ENCODE results near the gene TCTA. TPM values are rescaled to one million over a fixed set of nuclear protein-coding genes. Genes with fewer than 3 reads are reported as not detected.

Gene TCTA
- total RNA-seq, 2 experiments from 2014 or later = 10.4 to 12.4 TPM

GRCh38 chr3:49410066-49410845, 2.0 kb upstream of the TCTA start:
- ChIA-PET CTCF (interaction anchor here (1.4 to 5.0 kb wide), 2 partner anchors 51 to 71 kb away, joined by 3 to 31 read pairs; partner anchors contain the start of gene USP4), POLR2A (interaction anchor here (0.6 to 3.9 kb wide), 9 partner anchors 19 to 607 kb away, joined by 3 to 37 read pairs (median 4); partner anchors contain the start of genes GPX1, NICN1 and USP4)
- H3K4me3 Mint-ChIP-seq = peak overlapping the region; percentile 89
- H3K36me3 Mint-ChIP-seq (ENCODE audit: low read depth) = peaks cover 52% of the 10 kb centered on the region
- intact Hi-C loops (cut with micrococcal nuclease) = no loop called here
- H3K27me3 Mint-ChIP-seq = no peaks in the 10 kb centered on the region
- no peaks in the 10 kb centered on the region for H3K9me3 Mint-ChIP-seq
- no peak for TF ChIP-seq CTCF (IDR thresholded peaks at IDR 0.05)
- H3K4me1 Mint-ChIP-seq (ENCODE audit: low read depth) = peaks cover 62% of the 10 kb centered on the region
- DNase-seq (no peak), ATAC-seq (no peak)
- peak overlapping the region; percentile 94 for H3K27ac Mint-ChIP-seq

DNA sequence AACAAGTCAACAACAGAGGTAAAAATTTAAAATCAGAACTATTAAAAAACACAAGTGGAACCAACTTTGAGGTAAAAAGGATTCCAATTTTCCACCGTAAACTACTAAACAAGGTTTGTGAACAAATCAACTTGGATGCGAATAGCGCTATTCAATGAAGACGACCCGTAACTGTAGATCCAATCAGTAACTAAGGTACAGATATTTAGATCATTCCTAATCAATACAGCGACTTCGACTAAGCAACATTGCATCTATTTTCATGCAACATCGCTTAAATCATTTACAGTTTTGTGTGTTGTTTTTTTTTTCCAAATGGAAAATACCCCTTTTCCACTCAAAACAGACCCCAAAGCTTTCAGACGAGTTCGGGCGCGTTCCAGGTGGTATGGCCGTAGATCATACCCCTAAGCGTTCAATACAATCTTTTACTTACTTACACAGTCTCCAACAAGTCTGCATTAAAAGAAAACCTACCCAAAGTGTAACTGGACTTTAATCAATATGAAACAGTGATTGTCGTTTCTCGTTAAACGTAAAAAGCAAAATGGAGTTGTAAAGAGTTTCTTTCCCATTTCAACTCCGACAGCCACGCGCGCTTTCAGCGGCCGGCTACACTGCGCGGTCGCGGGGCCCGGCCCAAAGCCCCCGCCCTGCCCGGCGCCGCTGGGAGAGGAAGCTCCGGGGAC, 1.2 kb upstream of the TCTA start:
- ChIA-PET CTCF (interaction anchor here (5.0 kb wide), 1 partner anchor 71 kb away, joined by 31 read pairs; the partner anchor contains the start of gene USP4), POLR2A (interaction anchor here (0.7 to 3.9 kb wide), 10 partner anchors 10 to 268 kb away, joined by 3 to 37 read pairs (median 5); partner anchors contain the start of genes GPX1, NICN1 and USP4)
- Mint-ChIP-seq H3K36me3 (ENCODE audit: low read depth) (peaks cover 51% of the 10 kb centered on the region), H3K9me3 (no peaks in the 10 kb centered on the region), H3K4me1 (ENCODE audit: low read depth) (peaks cover 62% of the 10 kb centered on the region), H3K4me3 (peak overlapping the region; percentile 89), H3K27ac (peak overlapping the region; percentile 94), H3K27me3 (no peaks in the 10 kb centered on the region)
- TF ChIP-seq CTCF (IDR thresholded peaks at IDR 0.05) = no peak
- intact Hi-C loops (cut with micrococcal nuclease) = no loop called here
- ATAC-seq = no peak
- no peak for DNase-seq

GRCh38 chr3:49411535-49411967, 672 bp upstream of the TCTA start:
- Mint-ChIP-seq H3K9me3 (no peaks in the 10 kb centered on the region), H3K4me1 (ENCODE audit: low read depth) (peaks cover 63% of the 10 kb centered on the region), H3K27ac (peak overlapping the region; percentile 94), H3K27me3 (no peaks in the 10 kb centered on the region), H3K36me3 (ENCODE audit: low read depth) (peaks cover 52% of the 10 kb centered on the region), H3K4me3 (peak overlapping the region; percentile 89)
- intact Hi-C loops (cut with micrococcal nuclease) = no loop called here
- DNase-seq = peak; percentile 61
- no peak for TF ChIP-seq CTCF (IDR thresholded peaks at IDR 0.05)
- ATAC-seq = peak; percentile 8
- POLR2A ChIA-PET = interaction anchor here (0.7 to 3.9 kb wide), 12 partner anchors 9 to 268 kb away, joined by 3 to 37 read pairs (median 5); partner anchors contain the start of genes GPX1, NICN1 and USP4
- CTCF ChIA-PET = interaction anchor here (1.0 to 5.0 kb wide), 3 partner anchors 17 to 72 kb away, joined by 3 to 31 read pairs (median 14); partner anchors contain the start of genes NICN1 and USP4

- DNase-seq (no peak), ATAC-seq (no peak)
- TF ChIP-seq CTCF (IDR thresholded peaks at IDR 0.05) = no peak
- peak overlapping the region; percentile 89 for H3K4me3 Mint-ChIP-seq
- peaks cover 65% of the 10 kb centered on the region for H3K4me1 Mint-ChIP-seq (ENCODE audit: low read depth)
- peaks cover 54% of the 10 kb centered on the region for H3K36me3 Mint-ChIP-seq (ENCODE audit: low read depth)
- ChIA-PET POLR2A (interaction anchor here (0.5 to 3.9 kb wide), 13 partner anchors 8 to 320 kb away, joined by 3 to 37 read pairs (median 4); partner anchors contain the start of genes NICN1, QRICH1 and USP4), CTCF (interaction anchor here (2.2 to 5.0 kb wide), 2 partner anchors 36 to 73 kb away, joined by 14 to 31 read pairs; partner anchors contain the start of gene USP4)
- H3K27me3 Mint-ChIP-seq = no peaks in the 10 kb centered on the region
- H3K9me3 Mint-ChIP-seq = no peaks in the 10 kb centered on the region
- intact Hi-C loops (cut with micrococcal nuclease) = loop anchor here (1.0 kb wide), 1 partner anchor 72 kb away; the partner anchor contains the start of gene USP4
- H3K27ac Mint-ChIP-seq = peak overlapping the region; percentile 93
Measured at GRCh38 chr3:49412632-49413337, 562 bp downstream of the TCTA start.
